Activated naive CD8-positive, alpha-beta T cell treated with anti-CD3 and anti-CD28 coated beads, Interleukin-2, amount 50 U/mL, for 16 hours (primary cell): Measurements from ENCODE around the gene OGG1.
A peak's percentile ranks its signal among the peaks of the same experiment; 100 is the strongest.

Experiments used
- DNase-seq: peaks from one replicate; pipeline ENCODE4 v3.0.0-alpha.2; 2020; ENCODE audit warnings: low read depth, low spot score

OGG1 gene

GRCh38 chr3:9785602-9786001 is 35.9 kb downstream of the OGG1 start:
- DNase-seq: no peak

DNA sequence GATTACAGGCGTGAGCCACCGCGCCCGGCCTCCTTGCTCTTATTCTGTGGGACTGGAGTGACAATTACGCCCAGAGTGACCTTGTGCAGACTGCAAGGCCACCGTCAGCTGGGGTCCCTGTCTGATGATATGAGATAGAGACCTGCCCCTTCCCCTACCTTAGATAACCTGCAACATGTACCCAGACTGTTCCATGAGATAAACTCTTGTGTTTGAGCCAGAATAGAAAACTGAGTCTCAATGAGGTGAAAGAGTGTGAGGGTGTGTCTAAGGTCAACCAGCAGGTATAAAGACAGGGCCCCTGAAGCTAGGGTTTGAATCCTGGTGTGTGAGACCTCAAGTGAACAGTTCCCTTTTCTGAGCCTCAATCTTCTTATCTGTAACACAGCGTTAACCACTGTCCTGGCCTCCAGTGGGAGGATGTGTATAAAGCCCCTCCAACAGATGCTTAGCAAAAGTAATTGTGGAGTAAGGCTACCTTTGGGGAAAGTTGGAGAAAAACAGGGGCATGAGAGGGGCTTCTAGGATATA is 36.5 kb downstream of the OGG1 start:
- DNase-seq: no peak

- no peak for DNase-seq
These were observed 37.3 kb downstream of the OGG1 start for GRCh38 chr3:9786825-9787669.

GRCh38 chr3:9787714-9788113 is 38.0 kb downstream of the OGG1 start:
- DNase-seq: no peak

- no peak for DNase-seq
These were observed 41.4 kb downstream of the OGG1 start for GRCh38 chr3:9791127-9791526.

DNA sequence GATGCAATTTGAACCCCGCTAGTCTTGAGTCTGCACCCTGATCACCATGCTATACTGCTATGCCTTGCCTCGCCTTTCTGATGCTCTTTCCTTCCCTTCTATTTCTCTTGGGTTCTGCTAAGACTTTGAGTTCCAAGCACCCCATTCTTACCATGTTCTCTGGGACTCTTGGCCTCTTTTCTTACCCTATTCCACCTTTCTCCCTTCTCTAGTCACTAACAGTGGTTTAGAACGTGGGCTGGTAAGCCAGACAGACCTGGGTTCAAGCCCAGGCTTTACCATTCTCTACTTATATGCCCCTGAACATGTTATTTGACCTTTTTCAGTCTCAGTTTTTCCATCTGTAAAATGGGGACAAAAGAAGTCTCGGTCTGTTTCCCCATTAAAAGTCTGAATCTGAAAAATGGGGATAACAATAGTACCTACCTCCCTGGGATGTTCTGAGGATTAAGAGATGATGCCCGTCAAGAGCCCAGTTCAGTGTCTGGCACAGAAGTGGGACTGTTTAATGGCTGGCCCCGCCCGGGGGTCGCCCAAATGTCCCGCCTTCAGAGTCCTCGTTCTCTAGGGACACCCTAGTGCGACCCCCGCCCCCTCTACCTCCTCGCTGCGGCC is 42.1 kb downstream of the OGG1 start:
- no peak for DNase-seq

- peak; percentile 77 for DNase-seq
These were observed 42.8 kb downstream of the OGG1 start, which contains the start of the genes ARPC4 and TADA3 for GRCh38 chr3:9792405-9793160. Gene ARPC4, plus strand, starts transcription at chr3:9793082. Its CDS starts 40 bp downstream, at chr3:9793122. Gene TADA3, minus strand, starts transcription at chr3:9792473. Its CDS starts 1,007 bp downstream, at chr3:9791466.

GRCh38 chr3:9793161-9793781 is 43.5 kb downstream of the OGG1 start:
- DNase-seq: no peak

GRCh38 chr3:9794400-9794799 is 44.6 kb downstream of the OGG1 start:
- DNase-seq: no peak

DNA sequence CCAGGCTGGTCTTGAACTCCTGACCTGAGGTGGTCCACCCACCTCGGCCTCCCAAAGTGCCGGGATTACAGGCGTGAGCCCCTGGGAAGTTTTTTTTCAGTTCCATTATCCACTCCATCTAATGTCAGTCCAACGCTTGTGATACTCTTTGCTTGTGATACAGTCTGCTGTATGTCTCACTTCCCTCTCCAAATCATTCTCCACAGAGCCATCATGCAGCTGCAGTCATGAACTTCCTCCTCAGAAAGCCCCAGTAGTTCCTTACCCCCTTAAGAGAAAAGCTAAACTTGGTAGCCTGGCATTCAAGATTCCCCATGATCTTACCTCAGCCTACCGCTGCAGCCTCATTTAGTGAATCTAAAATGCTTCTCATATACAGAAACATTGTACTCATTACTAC is 45.5 kb downstream of the OGG1 start:
- DNase-seq: no peak

DNA sequence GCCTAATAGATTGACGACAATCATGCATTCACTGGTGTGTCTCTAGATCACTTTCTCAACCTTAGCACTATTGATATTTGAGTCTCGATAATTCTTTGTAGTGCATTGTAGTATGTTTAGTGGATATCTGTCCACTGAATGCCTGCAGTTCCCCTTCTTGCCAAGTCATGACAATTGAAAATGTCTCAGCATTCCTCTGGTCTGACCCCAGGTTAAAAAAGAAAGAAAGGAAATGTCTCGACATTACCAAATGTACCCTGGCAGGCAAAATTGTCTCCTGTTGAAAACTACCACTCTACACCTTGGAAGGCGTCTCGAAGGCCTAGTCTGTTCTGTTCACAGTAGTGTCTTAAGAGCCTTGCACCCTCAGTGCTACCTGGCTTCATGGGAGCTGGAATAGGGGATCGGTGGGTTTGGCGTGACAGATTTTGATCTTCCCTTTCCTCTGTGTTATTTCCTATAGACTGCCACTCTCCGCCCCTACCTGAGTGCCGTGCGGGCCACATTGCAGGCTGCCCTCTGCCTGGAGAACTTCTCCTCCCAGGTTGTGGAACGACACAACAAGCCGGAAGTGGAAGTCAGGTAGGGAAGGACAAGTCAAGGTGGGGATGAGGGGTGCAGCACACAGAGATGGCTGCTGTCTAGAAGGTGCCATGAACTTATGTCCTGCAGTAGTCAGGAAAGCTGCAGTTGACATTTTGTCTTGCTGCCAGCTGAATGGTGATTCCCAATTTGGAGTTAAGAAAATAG is 47.6 kb downstream of the OGG1 start:
- no peak for DNase-seq

GRCh38 chr3:9800529-9800928 is 50.8 kb downstream of the OGG1 start:
- DNase-seq: no peak

DNA sequence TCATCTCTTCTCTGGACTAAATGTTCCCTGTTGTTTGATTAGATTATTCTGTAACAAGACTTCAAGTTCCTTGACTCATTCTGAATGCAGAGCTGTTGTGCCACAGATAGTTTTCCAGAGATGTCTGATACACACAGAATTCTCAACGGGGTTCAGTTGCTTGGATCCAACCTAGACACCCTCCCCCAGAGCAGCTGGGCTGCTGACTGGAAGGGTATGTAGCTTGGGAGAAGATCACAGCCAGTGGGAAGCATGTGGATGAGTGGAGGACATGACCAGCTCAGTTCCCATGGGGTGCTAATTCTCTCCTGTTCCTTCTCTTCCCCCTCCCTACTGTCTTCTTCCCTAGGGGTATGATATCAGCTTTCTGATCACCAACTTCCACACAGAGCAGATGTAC is 53.7 kb downstream of the OGG1 start:
- DNase-seq: no peak

DNA sequence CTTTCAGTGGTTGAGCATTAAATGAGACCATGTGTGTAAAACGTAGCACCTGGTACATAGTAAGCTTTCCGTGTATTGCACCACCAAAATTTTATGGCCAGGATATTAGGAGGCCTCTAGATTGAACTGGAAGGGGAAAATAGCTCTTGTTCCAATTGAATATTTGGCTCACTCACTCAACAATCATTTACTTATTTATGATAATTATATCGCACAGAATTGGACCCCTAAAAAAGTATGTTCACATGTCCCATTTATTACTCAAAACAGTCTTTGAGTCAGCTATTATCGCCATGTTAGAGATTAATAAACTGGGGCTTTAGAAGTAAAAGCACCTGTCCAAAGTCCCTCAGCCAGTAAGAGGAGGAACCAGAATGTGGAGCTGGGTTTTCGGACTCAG is 55.2 kb downstream of the OGG1 start:
- no peak for DNase-seq

DNA sequence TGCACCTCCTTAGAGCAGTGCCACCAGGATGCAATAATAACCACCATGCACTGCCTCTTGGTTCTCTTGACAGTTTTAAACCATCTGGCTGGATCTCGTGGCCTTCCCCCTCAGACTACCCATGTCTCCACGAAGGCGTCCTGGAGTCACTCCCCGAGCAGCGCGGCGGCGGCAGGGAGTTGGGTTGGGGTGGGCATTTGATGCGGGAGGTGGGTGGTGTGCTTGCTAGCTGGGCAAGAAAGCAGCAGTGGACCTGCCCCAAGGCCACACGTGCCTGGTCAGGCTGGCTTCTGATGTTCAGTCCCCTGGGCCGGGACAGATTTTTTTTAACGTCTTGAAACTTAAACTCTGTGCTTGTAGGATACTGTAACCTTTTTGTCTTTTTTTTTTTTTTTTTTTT is 56.4 kb downstream of the OGG1 start:
- DNase-seq: no peak
